RWPE2 (cell line): ENCODE data around the gene SNX6.

Source experiments
- ATAC-seq: fragments of 200-7000 bp; cut with Tn5 transposase; 3 replicates; pipeline ENCODE4 v1.9.1; 2021; ENCODE audit warnings: low read depth
- DNase-seq: peaks from one replicate; pipeline ENCODE4 v3.0.0-alpha.2; 2020; ENCODE audit warnings: low spot score
- H3K27ac ChIP-seq: fragments of 450-650 bp; 2 replicates; pipeline ENCODE4 v1.5.1; 2017; ENCODE audit warnings: mild to moderate bottlenecking; ENCODE audit not compliant: poor library complexity, severe bottlenecking
- H3K27me3 ChIP-seq: fragments of 250-450 bp; sonication (Bioruptor Pico); 2 replicates; pipeline ENCODE4 v1.5.1; 2021; ENCODE audit warnings: mild to moderate bottlenecking, moderate library complexity; ENCODE audit not compliant: insufficient read depth, poor library complexity, severe bottlenecking
- H3K36me3 ChIP-seq: fragments of 250-450 bp; sonication (Bioruptor Pico); 2 replicates; pipeline ENCODE4 v1.5.1; 2020; ENCODE audit warnings: low read depth, mild to moderate bottlenecking, moderate library complexity
- H3K4me1 ChIP-seq: fragments of 250-450 bp; sonication (Bioruptor Pico); 2 replicates; pipeline ENCODE4 v1.5.1; 2021; ENCODE audit warnings: mild to moderate bottlenecking, moderate library complexity; ENCODE audit not compliant: insufficient read depth, poor library complexity, severe bottlenecking
- H3K4me3 ChIP-seq: fragments of 250-450 bp; sonication (Bioruptor Pico); 2 replicates; pipeline ENCODE4 v1.5.1; 2021; ENCODE audit warnings: mild to moderate bottlenecking, moderate library complexity; ENCODE audit not compliant: severe bottlenecking
- H3K9me3 ChIP-seq: fragments of 250-450 bp; sonication (Bioruptor Pico); 2 replicates; pipeline ENCODE4 v1.5.1; 2021; ENCODE audit warnings: mild to moderate bottlenecking, moderate library complexity; ENCODE audit not compliant: severe bottlenecking
- CTCF ChIP-seq: fragments of 450-650 bp; IDR thresholded peaks from one replicate; pipeline ENCODE4 v1.5.1; 2017; ENCODE audit warnings: mild to moderate bottlenecking, moderate library complexity; ENCODE audit not compliant: poor library complexity, severe bottlenecking

Gene SNX6

GRCh38 chr14:34629657-34630529 lies at the start of gene SNX6:
SNX6 (minus strand) TSS chr14:34630148; CDS start chr14:34630116, 32 bp downstream.
- Histone ChIP-seq H3K4me1 (peaks cover 16% of the 10 kb centered on the region), H3K27me3 (no peaks in the 10 kb centered on the region), H3K27ac (peak within 1 kb of the TSS; percentile 63), H3K36me3 (peaks cover 41% of the 10 kb centered on the region), H3K9me3 (no peaks in the 10 kb centered on the region), H3K4me3 (peak within 1 kb of the TSS; percentile 80)
- ATAC-seq (peak; percentile 96), DNase-seq (peak; percentile 84)
- no peak for TF ChIP-seq CTCF

GRCh38 chr14:34678735-34679134 lies 48.8 kb upstream of the SNX6 start:
- no peak for ATAC-seq
- TF ChIP-seq CTCF, result no peak
- H3K4me1 ChIP-seq, result peaks cover 17% of the 10 kb centered on the region

GRCh38 chr14:34678306-34678705 lies 48.4 kb upstream of the SNX6 start:
- no peak for TF ChIP-seq CTCF
- Histone ChIP-seq H3K27me3 (no peaks in the 10 kb centered on the region), H3K36me3 (no peaks in the 10 kb centered on the region), H3K27ac (peak overlapping the region; percentile 66), H3K4me1 (peaks cover 17% of the 10 kb centered on the region), H3K9me3 (no peaks in the 10 kb centered on the region), H3K4me3 (no peak overlapping the region)
- ATAC-seq (no peak), DNase-seq (no peak)

More at GRCh38 chr14:34678735-34679134, 48.8 kb upstream of the SNX6 start:
- Histone ChIP-seq H3K36me3 (no peaks in the 10 kb centered on the region), H3K4me3 (no peak overlapping the region), H3K9me3 (no peaks in the 10 kb centered on the region), H3K27ac (peak overlapping the region; percentile 66), H3K27me3 (no peaks in the 10 kb centered on the region)
- DNase-seq, result no peak

- ATAC-seq (no peak), DNase-seq (no peak)
- no peaks in the 10 kb centered on the region for H3K27me3 ChIP-seq
- no peaks in the 10 kb centered on the region for H3K9me3 ChIP-seq
- TF ChIP-seq CTCF, result no peak
- peaks cover 17% of the 10 kb centered on the region for H3K4me1 ChIP-seq
- H3K27ac ChIP-seq, result peak overlapping the region; percentile 66
- H3K4me3 ChIP-seq, result no peak overlapping the region
- H3K36me3 ChIP-seq, result no peaks in the 10 kb centered on the region
These were observed 46.7 kb upstream of the SNX6 start for GRCh38 chr14:34676516-34677211.
